ENCODE data around the gene FGF2. TPM values are rescaled to one million over a fixed set of nuclear protein-coding genes. Genes with fewer than 3 reads are reported as not detected.

FGF2 gene
- total RNA-seq, 4 donors from 2014 or later = 0.53 to 7.0 (median 3.5) TPM

GRCh38 chr4:122906859-122907305 lies 80.3 kb downstream of the FGF2 start:
- Histone ChIP-seq H3K27ac (no peak overlapping the region), H3K4me1 (no peaks in the 10 kb centered on the region), H3K36me3 (peaks cover 0 to 7% (median 0%) of the 10 kb centered on the region in 3 donors), H3K9me3 (no peaks in the 10 kb centered on the region), H3K27me3 (no peaks in the 10 kb centered on the region), H3K4me3 (no peak overlapping the region)
- TF ChIP-seq CTCF (IDR thresholded peaks at IDR 0.05) (no peak), POLR2A (IDR thresholded peaks at IDR 0.05) (no peak)
- intact Hi-C loops (cut with DNase I) = no loop called here
- no peak for DNase-seq
- 95 to 96% methylated on average over 7 of the region's 7 CpGs for WGBS, 2 donors

GRCh38 chr4:122908223-122908622 lies 81.6 kb downstream of the FGF2 start:
- 90 to 94% methylated on average over 1 of the region's 1 CpG for WGBS, 2 donors
- Histone ChIP-seq H3K27ac (no peak overlapping the region), H3K4me3 (no peak overlapping the region), H3K27me3 (no peaks in the 10 kb centered on the region), H3K4me1 (no peaks in the 10 kb centered on the region), H3K36me3 (peaks cover 0 to 12% (median 0%) of the 10 kb centered on the region in 3 donors), H3K9me3 (no peaks in the 10 kb centered on the region)
- DNase-seq = no peak
- intact Hi-C loops (cut with DNase I) = no loop called here
- TF ChIP-seq CTCF (IDR thresholded peaks at IDR 0.05) (no peak), POLR2A (IDR thresholded peaks at IDR 0.05) (no peak)

- WGBS, 2 donors = 66 to 93% methylated on average over 2 of the region's 2 CpGs
- DNase-seq = no peak
These were observed 83.1 kb downstream of the FGF2 start for GRCh38 chr4:122909683-122910082.

GRCh38 chr4:122911588-122911987 lies 85.0 kb downstream of the FGF2 start:
- Histone ChIP-seq H3K9me3 (no peaks in the 10 kb centered on the region), H3K4me1 (no peaks in the 10 kb centered on the region), H3K27me3 (no peaks in the 10 kb centered on the region), H3K4me3 (no peak overlapping the region), H3K27ac (no peak overlapping the region), H3K36me3 (peaks cover 0 to 20% (median 0%) of the 10 kb centered on the region in 3 donors)
- no peak for TF ChIP-seq POLR2A (IDR thresholded peaks at IDR 0.05)
- no peak for TF ChIP-seq CTCF (IDR thresholded peaks at IDR 0.05)
- WGBS, 2 donors = 57 to 65% methylated on average over 1 of the region's 1 CpG
- intact Hi-C loops (cut with DNase I) = loop anchor here (10.0 kb wide), 1 partner anchor 157 kb away; no protein-coding TSS in a partner anchor
- DNase-seq = no peak

More at GRCh38 chr4:122909683-122910082, 83.1 kb downstream of the FGF2 start:
- H3K4me3 ChIP-seq = no peak overlapping the region
- no peak for TF ChIP-seq POLR2A (IDR thresholded peaks at IDR 0.05)
- TF ChIP-seq CTCF (IDR thresholded peaks at IDR 0.05) = no peak
- H3K27me3 ChIP-seq = no peaks in the 10 kb centered on the region
- H3K9me3 ChIP-seq = no peaks in the 10 kb centered on the region
- no peaks in the 10 kb centered on the region for H3K4me1 ChIP-seq
- peaks cover 0 to 13% (median 0%) of the 10 kb centered on the region in 3 donors for H3K36me3 ChIP-seq
- no peak overlapping the region for H3K27ac ChIP-seq
- intact Hi-C loops (cut with DNase I) = loop anchor here (10.0 kb wide), 1 partner anchor 155 kb away; no protein-coding TSS in a partner anchor

GRCh38 chr4:122912810-122913575 lies 86.4 kb downstream of the FGF2 start:
- WGBS, 2 donors = 87 to 90% methylated on average over 1 of the region's 1 CpG
- no peak for DNase-seq

More at GRCh38 chr4:122912810-122913575, 86.4 kb downstream of the FGF2 start:
- Histone ChIP-seq H3K27me3 (no peaks in the 10 kb centered on the region), H3K36me3 (peaks cover 0 to 27% (median 0%) of the 10 kb centered on the region in 3 donors), H3K4me3 (no peak overlapping the region), H3K9me3 (no peaks in the 10 kb centered on the region), H3K4me1 (no peaks in the 10 kb centered on the region), H3K27ac (no peak overlapping the region)
- TF ChIP-seq CTCF (IDR thresholded peaks at IDR 0.05) = no peak
- TF ChIP-seq POLR2A (IDR thresholded peaks at IDR 0.05) = no peak
- intact Hi-C loops (cut with DNase I) = loop anchor here (10.0 kb wide), 1 partner anchor 158 kb away; no protein-coding TSS in a partner anchor

Data from esophagus squamous epithelium (tissue), 5 donors.